Tibial nerve (tissue), 4 donors: ENCODE data around the gene POLR2M. TPM values are rescaled to one million over a fixed set of nuclear protein-coding genes. Genes with fewer than 3 reads are reported as not detected.

Experiments
- DNase-seq, 2 donors: peaks; one replicate each; pipeline ENCODE4 v3.0.0-alpha.2; 2019; ENCODE audit warnings: low spot score in 2 of 2
- H3K27ac ChIP-seq, 4 donors: fragments of 200-600 bp; sonication (generic) in 3 of 4; one replicate each; pipeline ENCODE4 v1.5.1; 2017 to 2019; ENCODE audit warnings: mild to moderate bottlenecking in 1 of 4
- H3K27me3 ChIP-seq, 2 donors: fragments of 200-600 bp; sonication (generic) in 1 of 2; one replicate each; pipeline versions ENCODE4 v1.5.1 to v1.6.0; 2017 to 2019
- H3K36me3 ChIP-seq, 3 donors: fragments of 200-600 bp; sonication (generic); one replicate each; pipeline ENCODE4 v1.5.1; 2018 to 2019
- H3K4me1 ChIP-seq, 4 donors: fragments of 200-600 bp; sonication (generic) in 3 of 4; one replicate each; pipeline ENCODE4 v1.5.1; 2017 to 2019
- H3K4me3 ChIP-seq, 4 donors: fragments of 200-600 bp; sonication (generic) in 3 of 4; one replicate each; pipeline ENCODE4 v1.5.1; 2017 to 2019; ENCODE audit warnings: mild to moderate bottlenecking in 1 of 4, moderate library complexity in 1 of 4
- H3K9me3 ChIP-seq, 4 donors: fragments of 200-600 bp; sonication (generic) in 3 of 4; one replicate each; pipeline ENCODE4 v1.5.1; 2017 to 2019
- CTCF ChIP-seq, 5 experiments: fragments of 200-600 bp in 3 of 5; fragments of 450-650 bp in 2 of 5; sonication (generic) in 3 of 5; IDR thresholded peaks; one replicate each; pipeline ENCODE4 v1.5.1; 2016 to 2019; ENCODE audit warnings: antibody characterized with exemption in 5 of 5, mild to moderate bottlenecking in 3 of 5, moderate library complexity in 2 of 5
- EP300 ChIP-seq, 2 donors: sonication (generic); formaldehyde crosslinking; IDR thresholded peaks; one replicate each; pipeline ENCODE4 v1.6.1; 2017; ENCODE audit warnings: antibody characterized with exemption in 2 of 2, mild to moderate bottlenecking in 1 of 2
- POLR2A ChIP-seq, 2 donors: fragments of 450-650 bp; IDR thresholded peaks; one replicate each; pipeline ENCODE4 v1.6.1; 2017; ENCODE audit warnings: antibody characterized with exemption in 2 of 2, mild to moderate bottlenecking in 2 of 2, moderate library complexity in 2 of 2
- WGBS, 2 donors: methylation state at CpG; one replicate each; pipeline ENCODE4 v1.1.5; 2018; 5-methylcytosine and 5-hydroxymethylcytosine counted together
- total RNA-seq, 4 donors: library from RNA; depleted of rRNA; stranded (reverse); fragments of >200 nt; gene quantifications; one replicate each; pipeline ENCODE4 v1.1.0, GENCODE V29; 2016

POLR2M gene
- total RNA-seq, 4 donors from 2014 or later, result 32.7 to 643 (median 56.4) TPM

GRCh38 chr15:57752436-57752835, 45.9 kb downstream of the POLR2M start:
- Histone ChIP-seq H3K4me1 (peaks cover 0 to 3% (median 0%) of the 10 kb centered on the region in 4 donors), H3K36me3 (no peaks in the 10 kb centered on the region), H3K9me3 (no peaks in the 10 kb centered on the region), H3K27ac (no peak overlapping the region), H3K27me3 (no peaks in the 10 kb centered on the region), H3K4me3 (no peak overlapping the region)
- TF ChIP-seq POLR2A (IDR thresholded peaks at IDR 0.05) (no peak), EP300 (IDR thresholded peaks at IDR 0.05) (no peak), CTCF (IDR thresholded peaks at IDR 0.05) (no peak)
- DNase-seq, result no peak
- 53 to 57% methylated on average over 9 of the region's 9 CpGs for WGBS, 2 donors

GRCh38 chr15:57752840-57753239, 46.3 kb downstream of the POLR2M start:
- no peaks in the 10 kb centered on the region for H3K9me3 ChIP-seq
- no peak overlapping the region for H3K27ac ChIP-seq
- H3K4me3 ChIP-seq, result no peak overlapping the region
- H3K36me3 ChIP-seq, result no peaks in the 10 kb centered on the region
- WGBS, 2 donors, result 78 to 80% methylated on average over 9 of the region's 9 CpGs
- TF ChIP-seq CTCF (IDR thresholded peaks at IDR 0.05), result no peak
- no peak for TF ChIP-seq EP300 (IDR thresholded peaks at IDR 0.05)
- no peak for TF ChIP-seq POLR2A (IDR thresholded peaks at IDR 0.05)
- H3K27me3 ChIP-seq, result no peaks in the 10 kb centered on the region
- peaks cover 0 to 3% (median 0%) of the 10 kb centered on the region in 4 donors for H3K4me1 ChIP-seq
- no peak for DNase-seq

- DNase-seq, result no peak
- H3K27me3 ChIP-seq, result no peaks in the 10 kb centered on the region
- no peak for TF ChIP-seq CTCF (IDR thresholded peaks at IDR 0.05)
- TF ChIP-seq EP300 (IDR thresholded peaks at IDR 0.05), result no peak
- TF ChIP-seq POLR2A (IDR thresholded peaks at IDR 0.05), result no peak
- WGBS, 2 donors, result 86 to 93% methylated on average over 3 of the region's 3 CpGs
- H3K4me3 ChIP-seq, result no peak overlapping the region
- peaks cover 0 to 3% (median 0%) of the 10 kb centered on the region in 4 donors for H3K4me1 ChIP-seq
- no peak overlapping the region for H3K27ac ChIP-seq
- H3K36me3 ChIP-seq, result no peaks in the 10 kb centered on the region
- no peaks in the 10 kb centered on the region for H3K9me3 ChIP-seq
Observed at GRCh38 chr15:57756466-57756865, 50.0 kb downstream of the POLR2M start.

- no peak overlapping the region for H3K4me3 ChIP-seq
- H3K36me3 ChIP-seq, result no peaks in the 10 kb centered on the region
- DNase-seq, result no peak
- H3K27ac ChIP-seq, result no peak overlapping the region
- TF ChIP-seq CTCF (IDR thresholded peaks at IDR 0.05) (no peak), POLR2A (IDR thresholded peaks at IDR 0.05) (no peak), EP300 (IDR thresholded peaks at IDR 0.05) (no peak)
- H3K27me3 ChIP-seq, result no peaks in the 10 kb centered on the region
- H3K4me1 ChIP-seq, result no peaks in the 10 kb centered on the region
- WGBS, 2 donors, result 82 to 85% methylated on average over 3 of the region's 3 CpGs
- no peaks in the 10 kb centered on the region for H3K9me3 ChIP-seq
Observed at GRCh38 chr15:57758560-57758959, 52.0 kb downstream of the POLR2M start.

GRCh38 chr15:57761562-57761961, 55.0 kb downstream of the POLR2M start:
- H3K4me1 ChIP-seq, result no peaks in the 10 kb centered on the region
- H3K9me3 ChIP-seq, result no peaks in the 10 kb centered on the region
- no peaks in the 10 kb centered on the region for H3K36me3 ChIP-seq
- 86 to 90% methylated on average over 1 of the region's 1 CpG for WGBS, 2 donors
- DNase-seq, result no peak
- TF ChIP-seq CTCF (IDR thresholded peaks at IDR 0.05) (no peak), POLR2A (IDR thresholded peaks at IDR 0.05) (no peak), EP300 (IDR thresholded peaks at IDR 0.05) (no peak)
- no peak overlapping the region for H3K4me3 ChIP-seq
- H3K27me3 ChIP-seq, result no peaks in the 10 kb centered on the region
- no peak overlapping the region for H3K27ac ChIP-seq
